Type B pancreatic cell (in vitro differentiated cells): ENCODE measurements around the gene RAN. TPM values are rescaled to one million over a fixed set of nuclear protein-coding genes. Genes with fewer than 3 reads are reported as not detected.

Experiments used
- DNase-seq: peaks from one replicate; pipeline ENCODE4 v3.0.0; 2021; ENCODE audit warnings: mixed read lengths; ENCODE audit not compliant: unreplicated experiment; ENCODE audit errors: extremely low spot score
- H3K27ac Mint-ChIP-seq: 2 replicates; pipeline ENCODE4 v1.8.0; 2021; ENCODE audit warnings: mild to moderate bottlenecking, mixed read lengths
- H3K27me3 Mint-ChIP-seq: 2 replicates; pipeline ENCODE4 v1.8.0; 2021; ENCODE audit warnings: mixed read lengths
- H3K36me3 Mint-ChIP-seq: 2 replicates; pipeline ENCODE4 v1.8.0; 2021; ENCODE audit warnings: mixed read lengths
- H3K4me1 Mint-ChIP-seq: one replicate; pipeline ENCODE4 v1.8.0; 2021; ENCODE audit warnings: mixed read lengths; ENCODE audit not compliant: unreplicated experiment
- H3K4me3 Mint-ChIP-seq: 2 replicates; pipeline ENCODE4 v1.8.0; 2021; ENCODE audit warnings: mild to moderate bottlenecking, mixed read lengths
- H3K9me3 Mint-ChIP-seq: 2 replicates; pipeline ENCODE4 v1.8.0; 2021; ENCODE audit warnings: mixed read lengths
- total RNA-seq: library from RNA; stranded (reverse); gene quantifications from 2 replicates; pipeline ENCODE4 v1.2.1, GENCODE V29; 2021; ENCODE audit warnings: low replicate concordance
- TF ChIP-seq, protein P1 (sequence below): fragments of 200-600 bp; sonication (generic); conservative IDR thresholded peaks from 2 replicates; pipeline ENCODE4 v1.5.0; 2021; ENCODE audit warnings: antibody characterized with exemption, mild to moderate bottlenecking

RAN gene
- total RNA-seq, 1 donor from 2014 or later: 984 TPM

DNA sequence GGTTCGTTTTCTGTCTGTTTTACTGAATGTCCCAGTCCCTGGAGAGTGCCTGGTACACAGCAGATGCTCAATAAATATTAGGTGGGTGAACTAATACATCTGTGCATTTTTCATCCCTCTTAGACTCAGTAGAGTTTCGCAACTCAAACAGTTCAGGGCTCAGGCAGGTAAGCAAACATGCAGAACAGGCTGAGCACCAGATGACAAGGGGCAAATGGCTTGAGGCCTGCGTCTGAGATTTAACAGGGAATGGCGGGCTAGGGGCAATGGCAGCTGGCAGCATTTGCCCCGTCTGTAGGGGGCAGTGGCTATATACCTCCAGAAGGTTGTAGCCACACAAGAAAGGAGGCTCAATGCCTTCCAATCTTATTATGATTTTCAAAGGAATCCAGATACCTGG, 8.6 kb upstream of the RAN start:
- no peaks in the 10 kb centered on the region for H3K4me1 Mint-ChIP-seq
- H3K36me3 Mint-ChIP-seq: no peaks in the 10 kb centered on the region
- H3K4me3 Mint-ChIP-seq: no peak overlapping the region
- H3K27me3 Mint-ChIP-seq: no peaks in the 10 kb centered on the region
- TF ChIP-seq, protein P1, sequence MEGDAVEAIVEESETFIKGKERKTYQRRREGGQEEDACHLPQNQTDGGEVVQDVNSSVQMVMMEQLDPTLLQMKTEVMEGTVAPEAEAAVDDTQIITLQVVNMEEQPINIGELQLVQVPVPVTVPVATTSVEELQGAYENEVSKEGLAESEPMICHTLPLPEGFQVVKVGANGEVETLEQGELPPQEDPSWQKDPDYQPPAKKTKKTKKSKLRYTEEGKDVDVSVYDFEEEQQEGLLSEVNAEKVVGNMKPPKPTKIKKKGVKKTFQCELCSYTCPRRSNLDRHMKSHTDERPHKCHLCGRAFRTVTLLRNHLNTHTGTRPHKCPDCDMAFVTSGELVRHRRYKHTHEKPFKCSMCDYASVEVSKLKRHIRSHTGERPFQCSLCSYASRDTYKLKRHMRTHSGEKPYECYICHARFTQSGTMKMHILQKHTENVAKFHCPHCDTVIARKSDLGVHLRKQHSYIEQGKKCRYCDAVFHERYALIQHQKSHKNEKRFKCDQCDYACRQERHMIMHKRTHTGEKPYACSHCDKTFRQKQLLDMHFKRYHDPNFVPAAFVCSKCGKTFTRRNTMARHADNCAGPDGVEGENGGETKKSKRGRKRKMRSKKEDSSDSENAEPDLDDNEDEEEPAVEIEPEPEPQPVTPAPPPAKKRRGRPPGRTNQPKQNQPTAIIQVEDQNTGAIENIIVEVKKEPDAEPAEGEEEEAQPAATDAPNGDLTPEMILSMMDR: peak; percentile 23
- DNase-seq: no peak
- peak overlapping the region; percentile 62 for H3K27ac Mint-ChIP-seq
- H3K9me3 Mint-ChIP-seq: no peaks in the 10 kb centered on the region

DNA sequence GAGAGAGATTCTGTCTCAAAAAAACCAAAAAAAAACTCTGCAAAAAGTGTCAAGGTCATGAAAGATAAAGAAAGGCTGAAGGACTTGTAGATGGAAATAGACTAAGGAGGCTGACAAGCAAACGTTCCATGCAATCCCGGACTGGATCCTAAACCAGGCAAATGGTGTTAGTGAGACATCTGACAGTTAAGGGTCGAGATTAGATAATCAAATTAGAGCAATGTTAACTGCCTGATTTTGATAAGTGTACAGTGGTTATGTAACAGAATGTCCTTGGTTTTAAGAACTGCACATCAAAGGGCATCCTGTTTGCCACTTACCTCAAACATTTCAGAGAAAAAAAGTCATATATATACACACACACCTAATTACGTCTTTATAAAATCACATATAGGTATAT, 3.5 kb upstream of the RAN start:
- H3K27ac Mint-ChIP-seq: peak overlapping the region; percentile 37
- no peak overlapping the region for H3K4me3 Mint-ChIP-seq
- peaks cover 9% of the 10 kb centered on the region for H3K36me3 Mint-ChIP-seq
- peaks cover 9% of the 10 kb centered on the region for H3K4me1 Mint-ChIP-seq
- H3K9me3 Mint-ChIP-seq: no peaks in the 10 kb centered on the region
- TF ChIP-seq, protein P1: no peak
- no peaks in the 10 kb centered on the region for H3K27me3 Mint-ChIP-seq
- no peak for DNase-seq

DNA sequence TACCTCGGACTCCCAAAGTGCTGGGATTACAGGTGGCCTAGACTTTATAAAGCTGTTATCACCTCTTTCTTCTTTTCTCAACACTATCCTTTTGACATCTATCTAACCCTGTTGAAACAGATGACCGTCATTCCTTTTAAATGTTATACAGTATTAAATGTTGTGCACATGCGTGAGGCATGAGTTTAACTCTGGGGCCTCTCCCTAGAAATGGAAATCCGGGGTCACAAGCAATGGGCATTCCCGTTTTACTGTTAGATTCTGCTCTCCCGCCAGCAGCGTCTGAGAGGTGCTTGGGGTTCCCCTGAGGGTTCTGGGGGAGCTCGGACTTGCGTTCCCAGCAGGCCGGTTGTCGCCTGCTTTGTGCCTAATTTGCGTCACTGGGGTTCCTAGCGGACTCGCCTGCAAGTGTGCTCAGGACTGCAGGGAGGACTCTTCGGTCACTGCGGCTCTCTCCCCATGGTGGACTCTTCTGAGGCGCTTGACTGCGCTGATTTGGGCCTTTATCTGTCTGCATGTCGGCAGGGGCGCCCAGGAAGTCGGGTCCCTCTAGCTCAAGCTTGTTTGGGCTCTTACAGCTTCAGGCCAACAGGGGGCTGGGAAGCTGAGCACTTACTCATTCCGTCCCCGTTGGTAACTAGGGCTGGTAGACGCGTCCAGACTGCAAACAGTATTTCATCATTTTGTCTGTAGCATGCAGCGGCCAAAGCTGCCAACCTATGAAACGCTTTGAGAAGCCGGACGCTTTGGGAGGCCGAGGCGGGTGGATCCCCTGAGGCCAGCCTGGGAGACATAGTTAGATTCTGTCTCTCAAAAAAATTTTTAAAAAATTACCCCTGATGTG, 1.2 kb upstream of the RAN start:
- DNase-seq: no peak
- Mint-ChIP-seq H3K4me1 (peaks cover 20% of the 10 kb centered on the region), H3K27me3 (no peaks in the 10 kb centered on the region), H3K36me3 (peaks cover 26% of the 10 kb centered on the region), H3K27ac (peak overlapping the region; percentile 92), H3K9me3 (no peaks in the 10 kb centered on the region), H3K4me3 (peak overlapping the region; percentile 84)
- TF ChIP-seq, protein P1: peak; percentile 69

DNA sequence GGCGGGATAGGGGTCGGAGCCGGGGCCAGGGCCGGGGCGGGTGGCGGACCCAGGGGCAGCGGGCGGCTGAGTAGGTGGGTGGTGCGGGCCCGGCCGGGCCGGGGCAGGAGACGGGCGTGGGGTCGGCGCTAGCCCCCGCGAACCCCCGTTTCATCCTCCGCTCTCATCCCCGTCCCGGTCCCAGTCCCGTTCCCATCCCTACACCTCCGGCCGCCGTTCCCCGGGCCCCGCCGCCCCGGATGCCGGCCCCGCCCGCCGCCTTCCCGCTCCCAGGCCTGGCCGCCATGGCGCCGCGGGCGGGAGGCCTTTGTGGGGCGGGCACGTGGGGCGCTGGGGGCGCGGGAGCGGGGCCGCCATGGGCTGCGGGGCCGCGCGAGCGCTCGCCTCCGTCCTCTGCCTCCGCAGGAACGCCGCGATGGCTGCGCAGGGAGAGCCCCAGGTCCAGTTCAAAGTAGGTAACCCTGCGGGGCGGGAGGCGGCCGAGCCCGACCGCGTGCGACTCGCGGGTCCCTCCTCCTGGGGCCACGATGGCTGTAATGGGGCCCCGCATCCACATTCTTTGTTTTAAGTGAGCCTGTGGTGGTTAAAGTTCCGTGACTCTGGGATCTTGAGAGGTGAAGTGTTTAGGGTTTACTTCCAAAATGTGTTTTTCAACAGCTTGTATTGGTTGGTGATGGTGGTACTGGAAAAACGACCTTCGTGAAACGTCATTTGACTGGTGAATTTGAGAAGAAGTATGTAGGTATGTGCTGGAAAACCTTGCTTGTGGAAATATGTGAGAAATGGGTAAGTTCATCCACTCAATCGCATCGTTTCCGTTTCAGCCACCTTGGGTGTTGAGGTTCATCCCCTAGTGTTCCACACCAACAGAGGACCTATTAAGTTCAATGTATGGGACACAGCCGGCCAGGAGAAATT, 572 bp downstream of the RAN start:
- DNase-seq: no peak
- Mint-ChIP-seq H3K9me3 (no peaks in the 10 kb centered on the region), H3K36me3 (peaks cover 44% of the 10 kb centered on the region), H3K4me1 (peaks cover 32% of the 10 kb centered on the region), H3K4me3 (peak overlapping the region; percentile 96), H3K27ac (peak overlapping the region; percentile 94), H3K27me3 (no peaks in the 10 kb centered on the region)
- TF ChIP-seq, protein P1: no peak

DNA sequence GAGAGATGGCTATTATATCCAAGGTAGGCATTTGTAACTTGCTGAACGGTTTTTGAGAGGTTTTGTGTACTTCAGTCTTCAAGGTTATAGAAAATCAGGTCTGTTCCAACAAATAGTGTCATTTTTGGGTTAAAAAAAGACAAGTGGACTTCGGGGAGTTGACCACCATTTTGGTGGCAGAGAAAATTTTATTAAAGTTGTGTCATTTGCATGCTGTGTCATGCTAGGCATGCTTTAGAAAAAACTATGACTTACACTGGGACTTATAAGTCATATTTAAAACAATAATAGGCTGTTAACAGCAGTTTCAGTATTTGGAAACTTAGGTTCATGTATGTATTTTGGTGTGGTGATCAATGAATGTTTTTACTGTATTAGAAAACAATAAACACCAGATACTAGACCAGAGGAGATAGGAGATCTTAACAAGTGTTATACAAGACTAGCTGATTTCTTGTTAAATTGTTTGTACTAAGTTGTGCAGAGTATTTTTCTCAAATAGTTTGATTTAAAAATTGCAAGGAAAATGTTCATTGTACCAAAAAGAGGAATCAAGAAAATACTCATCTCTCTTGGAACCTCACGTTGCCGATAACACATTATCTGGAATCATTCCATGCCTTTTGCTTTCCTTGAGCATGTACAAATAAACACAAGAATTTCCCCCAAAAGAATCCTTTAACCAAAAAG, 1.4 kb downstream of the RAN start:
- Mint-ChIP-seq H3K27me3 (no peaks in the 10 kb centered on the region), H3K9me3 (no peaks in the 10 kb centered on the region), H3K4me1 (peaks cover 35% of the 10 kb centered on the region), H3K27ac (peak overlapping the region; percentile 94), H3K36me3 (peaks cover 46% of the 10 kb centered on the region), H3K4me3 (peak overlapping the region; percentile 96)
- TF ChIP-seq, protein P1: no peak
- DNase-seq: no peak
